ENCODE results near the gene NCKAP5. TPM values are rescaled to one million over a fixed set of nuclear protein-coding genes. Genes with fewer than 3 reads are reported as not detected.

Gene NCKAP5
- total RNA-seq, 1 donor from 2014 or later, result not detected

DNA sequence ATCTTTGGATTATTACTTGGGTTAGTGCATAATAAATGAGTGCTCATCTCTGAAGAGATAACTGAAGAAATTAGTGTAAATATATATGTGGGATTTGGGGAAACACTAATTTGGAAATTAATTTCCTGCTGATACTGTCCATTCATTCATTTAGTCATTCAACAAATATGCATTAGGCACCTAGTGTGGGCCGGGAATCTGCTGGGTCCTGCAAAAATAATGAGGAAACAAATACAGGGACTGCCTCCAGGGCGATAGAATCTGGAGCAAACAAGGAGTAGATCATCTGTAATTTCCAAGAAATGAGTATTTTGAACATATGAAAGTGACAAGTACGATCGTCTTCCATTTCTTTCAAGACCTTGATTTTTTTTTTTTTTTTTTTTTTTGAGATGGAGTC is 694.5 kb downstream of the NCKAP5 start:
- DNase-seq, result no peak
- H3K36me3 Mint-ChIP-seq (ENCODE audit: low read depth), result no peaks in the 10 kb centered on the region
- no peaks in the 10 kb centered on the region for H3K4me1 Mint-ChIP-seq
- H3K27me3 Mint-ChIP-seq, result no peaks in the 10 kb centered on the region
- H3K27ac Mint-ChIP-seq, result no peak overlapping the region
- no peak overlapping the region for H3K4me3 Mint-ChIP-seq
- H3K9me3 Mint-ChIP-seq, result peaks cover 4% of the 10 kb centered on the region
- intact Hi-C loops (cut with micrococcal nuclease), result no loop called here

DNA sequence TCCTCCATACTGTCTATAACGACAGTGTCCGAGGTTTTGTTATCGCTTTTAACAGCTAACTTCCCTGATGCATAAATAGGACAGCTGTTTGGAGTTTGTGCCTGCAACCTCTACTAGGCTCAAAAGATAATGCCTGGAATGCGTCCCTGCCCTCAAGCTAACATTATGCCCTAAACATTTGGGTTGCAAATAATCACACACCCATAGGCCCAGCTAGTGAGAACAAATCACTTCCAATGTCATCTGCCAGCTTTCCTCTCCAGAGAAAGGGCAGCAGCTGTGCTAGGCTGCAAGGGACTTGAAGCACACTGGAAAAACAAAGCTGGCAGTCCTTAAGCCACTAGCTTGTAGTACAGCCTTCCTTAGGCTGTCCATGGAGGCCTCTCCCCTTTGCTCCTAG is 696.4 kb downstream of the NCKAP5 start:
- Mint-ChIP-seq H3K27ac (no peak overlapping the region), H3K36me3 (ENCODE audit: low read depth) (no peaks in the 10 kb centered on the region), H3K9me3 (peaks cover 4% of the 10 kb centered on the region), H3K4me1 (no peaks in the 10 kb centered on the region), H3K27me3 (no peaks in the 10 kb centered on the region), H3K4me3 (no peak overlapping the region)
- no peak for DNase-seq
- intact Hi-C loops (cut with micrococcal nuclease), result no loop called here

DNA sequence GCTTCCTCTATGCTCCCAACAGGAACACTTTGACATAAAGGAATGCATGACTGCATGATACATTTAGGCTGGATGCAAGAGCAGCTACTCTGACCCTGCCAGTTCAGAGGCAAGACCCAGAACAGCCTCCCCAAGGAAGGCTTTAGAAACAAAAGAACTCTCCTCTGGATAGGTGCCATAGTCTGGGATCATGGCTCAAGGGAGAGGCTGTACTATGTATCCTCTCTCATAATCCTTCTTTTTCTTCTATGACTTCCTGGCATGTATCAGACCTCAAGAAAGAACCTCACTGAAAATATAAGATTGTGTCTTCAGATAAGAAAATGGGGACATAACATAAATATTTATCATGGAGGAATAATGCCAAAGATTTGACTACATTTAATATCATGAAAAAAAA is 704.3 kb downstream of the NCKAP5 start:
- intact Hi-C loops (cut with micrococcal nuclease), result no loop called here
- Mint-ChIP-seq H3K4me3 (no peak overlapping the region), H3K27ac (no peak overlapping the region), H3K4me1 (no peaks in the 10 kb centered on the region), H3K9me3 (peaks cover 2% of the 10 kb centered on the region), H3K27me3 (no peaks in the 10 kb centered on the region), H3K36me3 (ENCODE audit: low read depth) (no peaks in the 10 kb centered on the region)
- no peak for DNase-seq

DNA sequence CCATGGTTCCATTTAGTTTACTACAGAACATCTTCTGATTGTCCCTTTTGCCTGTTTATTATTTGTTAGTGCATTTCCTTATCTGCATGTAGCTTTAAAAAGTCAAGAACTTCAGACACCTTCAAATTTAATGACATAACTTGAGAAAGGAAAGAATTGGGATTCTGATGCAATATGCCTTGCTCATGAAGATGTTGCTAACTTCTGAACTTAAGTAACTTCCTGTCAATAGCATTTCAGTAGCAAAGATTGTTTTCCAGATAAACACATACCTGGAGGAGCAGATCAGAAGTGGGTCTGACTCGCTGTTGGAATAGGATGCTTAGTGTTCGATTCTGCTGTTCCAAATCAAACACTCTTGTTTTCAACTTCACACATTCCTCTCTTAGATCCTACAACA is 708.0 kb downstream of the NCKAP5 start:
- no peak overlapping the region for H3K27ac Mint-ChIP-seq
- no peak overlapping the region for H3K4me3 Mint-ChIP-seq
- H3K4me1 Mint-ChIP-seq, result no peaks in the 10 kb centered on the region
- H3K9me3 Mint-ChIP-seq, result no peaks in the 10 kb centered on the region
- H3K27me3 Mint-ChIP-seq, result no peaks in the 10 kb centered on the region
- no peak for DNase-seq
- intact Hi-C loops (cut with micrococcal nuclease), result no loop called here
- no peaks in the 10 kb centered on the region for H3K36me3 Mint-ChIP-seq (ENCODE audit: low read depth)

DNA sequence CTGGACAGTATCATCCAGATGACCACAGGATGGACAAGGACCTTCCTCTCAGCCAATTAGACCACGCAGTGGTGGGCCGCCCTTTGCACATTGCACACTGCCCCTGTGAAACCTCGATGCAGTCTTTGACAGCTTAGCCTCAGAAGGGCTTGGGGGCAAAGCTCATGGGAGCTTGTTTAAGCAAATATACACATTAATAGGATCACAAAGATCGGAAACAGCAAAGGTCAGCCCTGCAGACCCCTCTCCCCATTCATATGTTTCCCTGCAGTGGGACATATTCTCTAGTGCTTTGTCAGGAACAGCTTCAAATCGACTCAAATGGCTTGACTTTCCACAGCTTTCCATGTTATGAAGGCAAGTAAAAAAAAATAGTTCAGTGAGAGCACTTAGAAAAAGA is 708.7 kb downstream of the NCKAP5 start:
- no peaks in the 10 kb centered on the region for H3K36me3 Mint-ChIP-seq (ENCODE audit: low read depth)

DNA sequence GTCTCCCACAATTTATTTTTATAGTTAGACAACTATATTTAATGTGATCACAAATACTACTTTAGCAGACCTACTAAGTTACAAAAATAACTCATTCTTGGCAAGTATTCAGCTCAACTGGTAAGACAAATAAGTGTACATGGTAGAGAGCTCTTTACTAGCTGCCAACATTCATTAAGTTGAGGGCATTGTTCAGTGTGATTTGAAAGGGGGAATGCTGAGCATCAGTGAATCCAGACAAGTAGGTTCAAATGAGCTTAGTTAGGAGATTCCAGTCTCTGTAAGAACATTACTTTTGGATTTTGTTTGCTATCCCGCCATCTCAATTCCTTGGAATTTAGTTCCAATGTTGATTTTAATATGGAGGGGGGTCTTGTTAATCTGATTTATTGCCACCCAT is 710.9 kb downstream of the NCKAP5 start:
- intact Hi-C loops (cut with micrococcal nuclease), result no loop called here
- no peak overlapping the region for H3K4me3 Mint-ChIP-seq
- no peaks in the 10 kb centered on the region for H3K36me3 Mint-ChIP-seq (ENCODE audit: low read depth)
- DNase-seq, result no peak
- H3K9me3 Mint-ChIP-seq, result no peaks in the 10 kb centered on the region
- no peaks in the 10 kb centered on the region for H3K4me1 Mint-ChIP-seq
- no peak overlapping the region for H3K27ac Mint-ChIP-seq
- H3K27me3 Mint-ChIP-seq, result no peaks in the 10 kb centered on the region

More for the DNA sequence above, 708.7 kb downstream of the NCKAP5 start:
- DNase-seq, result no peak
- no peak overlapping the region for H3K4me3 Mint-ChIP-seq
- H3K4me1 Mint-ChIP-seq, result no peaks in the 10 kb centered on the region
- H3K27me3 Mint-ChIP-seq, result no peaks in the 10 kb centered on the region
- H3K9me3 Mint-ChIP-seq, result no peaks in the 10 kb centered on the region
- intact Hi-C loops (cut with micrococcal nuclease), result no loop called here
- no peak overlapping the region for H3K27ac Mint-ChIP-seq

DNA sequence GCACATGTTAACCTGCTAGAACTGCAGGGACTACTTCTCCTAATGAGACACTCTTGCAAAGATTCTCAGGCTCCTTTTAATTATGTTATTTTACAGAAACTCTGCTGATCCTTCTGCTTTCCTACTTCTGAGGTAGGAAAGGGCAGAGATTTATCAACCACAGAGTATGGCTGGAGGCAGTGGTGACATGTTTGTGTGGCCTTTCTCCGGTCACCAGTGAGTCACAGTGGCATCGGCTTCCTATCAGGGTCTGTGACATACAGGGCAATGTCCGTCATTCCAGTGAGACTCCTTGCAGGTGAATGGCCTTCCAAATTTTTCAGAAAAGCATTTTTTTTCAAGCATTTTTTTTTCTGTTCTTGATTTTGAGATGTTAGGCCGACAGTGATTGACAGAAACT is 717.6 kb downstream of the NCKAP5 start:
- DNase-seq, result no peak
- intact Hi-C loops (cut with micrococcal nuclease), result no loop called here
- Mint-ChIP-seq H3K27ac (no peak overlapping the region), H3K4me3 (no peak overlapping the region), H3K9me3 (no peaks in the 10 kb centered on the region), H3K4me1 (no peaks in the 10 kb centered on the region), H3K36me3 (ENCODE audit: low read depth) (no peaks in the 10 kb centered on the region), H3K27me3 (no peaks in the 10 kb centered on the region)

DNA sequence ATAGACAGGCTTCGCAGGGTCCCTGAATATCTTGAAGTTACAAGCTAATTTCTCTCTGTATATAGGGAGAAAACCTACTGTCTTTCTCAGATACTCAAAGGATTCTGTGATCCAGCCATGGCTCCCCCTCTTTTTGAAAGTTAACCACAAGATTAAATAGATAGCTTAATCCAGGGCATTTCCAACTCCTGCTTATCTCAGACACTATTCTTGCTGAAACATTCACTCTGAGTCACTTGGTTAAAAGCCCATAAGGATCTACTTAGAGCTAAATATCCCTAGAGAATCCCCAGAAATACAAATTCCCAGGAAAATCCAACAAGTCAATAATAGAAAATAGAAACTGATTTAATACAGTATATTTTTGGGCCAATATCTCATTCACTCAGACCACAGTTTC is 719.1 kb downstream of the NCKAP5 start:
- DNase-seq, result no peak
- Mint-ChIP-seq H3K4me3 (no peak overlapping the region), H3K27ac (no peak overlapping the region), H3K9me3 (no peaks in the 10 kb centered on the region), H3K27me3 (no peaks in the 10 kb centered on the region), H3K36me3 (ENCODE audit: low read depth) (no peaks in the 10 kb centered on the region), H3K4me1 (no peaks in the 10 kb centered on the region)
- intact Hi-C loops (cut with micrococcal nuclease), result no loop called here

DNA sequence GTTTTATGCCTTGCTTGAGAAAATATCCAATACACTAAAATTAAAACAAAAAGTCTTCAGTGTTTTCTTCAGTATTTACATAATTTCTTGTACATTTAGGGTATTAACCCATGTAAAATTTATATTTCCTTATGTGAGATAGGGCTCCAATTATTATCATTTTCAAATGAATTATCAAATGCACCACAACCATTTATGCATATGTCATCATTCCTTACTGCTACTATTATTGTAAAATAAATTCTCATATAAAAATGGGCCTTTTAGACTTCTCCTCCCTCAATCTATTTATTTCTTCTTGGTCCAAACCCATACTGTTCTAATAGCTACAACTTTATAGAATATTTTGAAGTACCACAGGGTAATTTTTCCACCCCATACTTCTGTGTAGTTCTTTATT is 722.9 kb downstream of the NCKAP5 start:
- no peaks in the 10 kb centered on the region for H3K27me3 Mint-ChIP-seq
- no peak overlapping the region for H3K4me3 Mint-ChIP-seq
- H3K4me1 Mint-ChIP-seq, result no peaks in the 10 kb centered on the region
- intact Hi-C loops (cut with micrococcal nuclease), result no loop called here
- no peaks in the 10 kb centered on the region for H3K9me3 Mint-ChIP-seq
- no peak overlapping the region for H3K27ac Mint-ChIP-seq
- no peaks in the 10 kb centered on the region for H3K36me3 Mint-ChIP-seq (ENCODE audit: low read depth)
- DNase-seq, result no peak

DNA sequence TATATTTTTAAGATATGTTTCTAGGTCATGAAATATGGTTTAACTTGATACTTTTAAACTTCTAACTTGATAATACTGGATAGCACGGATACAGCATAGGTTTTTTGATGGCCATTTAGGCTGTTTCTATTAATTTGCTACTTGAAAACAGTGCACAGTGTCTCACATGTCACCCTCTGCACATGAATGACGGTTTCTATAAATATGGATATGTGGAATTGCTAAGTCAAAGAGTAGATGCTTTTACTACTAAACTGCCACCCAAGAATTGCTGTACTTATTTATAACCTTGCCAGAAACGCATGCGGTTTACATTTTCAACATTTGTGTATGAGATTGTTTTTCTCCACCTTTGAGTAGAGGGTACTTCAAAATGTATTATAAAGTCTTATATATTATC is 723.7 kb downstream of the NCKAP5 start:
- Mint-ChIP-seq H3K36me3 (ENCODE audit: low read depth) (no peaks in the 10 kb centered on the region), H3K9me3 (no peaks in the 10 kb centered on the region), H3K4me1 (no peaks in the 10 kb centered on the region), H3K4me3 (no peak overlapping the region), H3K27me3 (no peaks in the 10 kb centered on the region), H3K27ac (no peak overlapping the region)
- no peak for DNase-seq
- intact Hi-C loops (cut with micrococcal nuclease), result no loop called here

DNA sequence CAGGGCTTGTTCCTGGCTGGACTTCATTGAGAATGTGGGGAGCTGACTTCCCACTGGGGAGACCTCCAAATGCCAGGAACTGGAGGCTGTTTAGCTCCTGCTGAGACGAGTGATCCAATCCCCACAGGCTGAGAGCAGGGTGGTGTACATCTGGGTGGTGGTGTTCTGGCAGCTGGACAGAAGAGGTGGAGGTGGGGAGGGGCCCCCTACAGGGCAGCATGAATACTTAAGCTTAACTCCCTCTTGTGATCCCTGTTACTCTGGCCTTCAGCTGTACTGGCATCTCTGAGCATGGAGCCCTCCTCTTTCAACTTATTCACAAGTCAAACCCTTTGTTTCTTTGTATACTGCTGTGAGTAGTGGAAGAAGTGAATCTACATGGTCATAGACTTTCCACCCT is 730.5 kb downstream of the NCKAP5 start:
- Mint-ChIP-seq H3K4me1 (no peaks in the 10 kb centered on the region), H3K36me3 (ENCODE audit: low read depth) (no peaks in the 10 kb centered on the region), H3K27me3 (no peaks in the 10 kb centered on the region), H3K4me3 (no peak overlapping the region), H3K9me3 (peaks cover 6% of the 10 kb centered on the region), H3K27ac (no peak overlapping the region)
- DNase-seq, result no peak
- intact Hi-C loops (cut with micrococcal nuclease), result no loop called here

DNA sequence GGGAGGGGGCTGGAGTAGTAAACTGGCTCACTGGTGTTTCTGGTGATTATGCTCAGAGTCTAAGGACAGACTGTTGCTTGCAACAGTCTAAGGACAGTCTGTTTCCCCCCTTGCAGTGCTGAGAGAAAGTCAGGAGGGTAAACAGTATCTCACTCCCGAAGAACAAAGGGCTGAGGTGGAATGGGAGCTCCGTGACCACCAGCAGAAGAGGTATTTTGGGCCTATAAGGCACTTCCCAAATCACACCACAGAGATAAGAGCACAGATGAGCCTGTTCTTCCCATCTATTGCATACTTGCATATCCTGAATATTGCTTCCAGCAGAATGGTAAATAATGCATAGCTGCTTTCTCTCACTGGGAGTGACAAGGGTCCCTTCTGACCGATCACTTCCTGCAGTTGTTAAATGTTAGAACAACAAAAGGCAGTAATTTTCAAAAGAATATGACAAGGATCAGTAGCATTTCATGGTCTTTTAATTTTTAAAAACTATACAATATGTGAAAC is 737.9 kb downstream of the NCKAP5 start:
- Mint-ChIP-seq H3K4me3 (no peak overlapping the region), H3K4me1 (no peaks in the 10 kb centered on the region), H3K27ac (no peak overlapping the region), H3K27me3 (no peaks in the 10 kb centered on the region), H3K36me3 (ENCODE audit: low read depth) (no peaks in the 10 kb centered on the region), H3K9me3 (no peaks in the 10 kb centered on the region)
- intact Hi-C loops (cut with micrococcal nuclease), result no loop called here
- DNase-seq, result no peak

DNA sequence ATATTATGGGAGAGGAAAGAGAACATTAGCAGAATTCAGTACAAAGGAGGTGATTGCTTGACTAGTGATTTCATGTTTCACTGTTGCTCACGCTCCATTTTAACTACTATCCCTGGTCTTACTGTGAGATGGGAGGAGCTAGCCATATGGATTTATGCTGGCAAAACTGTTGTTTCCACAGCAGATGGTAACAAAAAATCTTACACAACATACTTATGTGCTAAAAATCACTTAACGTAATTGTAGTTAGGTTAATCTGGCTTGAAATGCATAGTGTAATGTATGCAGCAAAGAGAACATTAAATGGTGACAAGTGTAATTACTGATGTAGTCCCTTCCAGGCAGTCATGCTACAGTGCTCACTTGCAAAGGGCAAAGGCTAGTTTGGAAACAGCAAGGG is 742.7 kb downstream of the NCKAP5 start:
- no peak overlapping the region for H3K27ac Mint-ChIP-seq
- no peaks in the 10 kb centered on the region for H3K4me1 Mint-ChIP-seq
- H3K9me3 Mint-ChIP-seq, result no peaks in the 10 kb centered on the region
- DNase-seq, result no peak
- no peaks in the 10 kb centered on the region for H3K27me3 Mint-ChIP-seq
- H3K36me3 Mint-ChIP-seq (ENCODE audit: low read depth), result no peaks in the 10 kb centered on the region
- intact Hi-C loops (cut with micrococcal nuclease), result no loop called here
- no peak overlapping the region for H3K4me3 Mint-ChIP-seq

DNA sequence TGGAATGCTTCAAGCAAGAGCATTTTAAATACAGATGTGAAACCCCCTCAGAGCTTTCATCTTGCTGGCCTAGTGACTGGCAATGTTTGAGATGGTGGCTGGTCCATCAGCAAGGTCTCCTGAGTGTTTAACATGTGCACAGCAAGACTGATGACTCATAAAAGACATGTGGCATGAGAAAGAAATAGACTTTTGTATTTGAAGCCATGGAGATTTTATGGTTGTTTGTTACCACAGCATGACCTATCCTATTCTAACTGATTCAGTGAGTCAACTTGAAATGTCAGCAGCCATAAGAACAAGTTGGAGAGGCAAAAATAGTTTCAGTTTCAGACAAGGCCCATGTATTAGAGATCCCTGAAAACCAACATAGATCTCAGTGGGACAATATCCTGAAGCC is 743.5 kb downstream of the NCKAP5 start:
- Mint-ChIP-seq H3K4me3 (no peak overlapping the region), H3K27ac (no peak overlapping the region), H3K4me1 (no peaks in the 10 kb centered on the region), H3K36me3 (ENCODE audit: low read depth) (no peaks in the 10 kb centered on the region), H3K27me3 (no peaks in the 10 kb centered on the region), H3K9me3 (no peaks in the 10 kb centered on the region)
- intact Hi-C loops (cut with micrococcal nuclease), result no loop called here
- no peak for DNase-seq

DNA sequence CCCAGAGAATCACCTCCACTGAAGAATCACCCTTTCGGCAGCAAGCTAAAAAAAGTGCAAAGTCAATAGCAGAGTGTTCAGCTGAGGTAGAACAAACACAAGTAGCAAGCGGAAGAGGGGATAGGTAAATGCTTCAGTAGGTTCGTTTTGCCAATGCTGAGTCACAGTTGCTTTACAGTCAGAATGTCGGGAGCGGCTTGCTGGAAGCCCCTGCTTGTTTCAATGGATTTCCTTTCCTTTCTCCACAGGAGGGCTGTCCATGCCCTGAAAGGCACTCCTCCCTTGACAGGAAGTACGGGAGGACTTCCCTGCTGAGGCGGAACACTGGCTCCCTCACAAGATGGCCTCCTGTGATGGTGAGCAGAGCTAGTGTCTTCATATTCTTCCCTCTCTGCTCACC is 752.0 kb downstream of the NCKAP5 start:
- intact Hi-C loops (cut with micrococcal nuclease), result no loop called here
- Mint-ChIP-seq H3K27me3 (no peaks in the 10 kb centered on the region), H3K4me1 (no peaks in the 10 kb centered on the region), H3K4me3 (no peak overlapping the region), H3K9me3 (no peaks in the 10 kb centered on the region), H3K27ac (no peak overlapping the region), H3K36me3 (ENCODE audit: low read depth) (no peaks in the 10 kb centered on the region)
- DNase-seq, result no peak

Measured in activated CD4-positive, alpha-beta T cell treated with anti-CD3 and anti-CD28 coated beads, Interleukin-2, amount 10 ng/mL, durations not matched to agents 24 days and 14 days (primary cell).